HepG2 (cell line): Measurements from ENCODE around the gene CTDSP1. TPM values are rescaled to one million over a fixed set of nuclear protein-coding genes. Genes with fewer than 3 reads are reported as not detected.

Source experiments
- ATRX ChIP-seq: sonication (generic); formaldehyde crosslinking; IDR thresholded peaks from 2 replicates; pipeline ENCODE4 v1.4.0; 2020; ENCODE audit warnings: missing genetic modification reagents, borderline replicate concordance
- GLI4 ChIP-seq: sonication (generic); formaldehyde crosslinking; IDR thresholded peaks from 2 replicates; pipeline ENCODE4 v1.5.1; 2020; ENCODE audit warnings: missing genetic modification reagents, mild to moderate bottlenecking, moderate library complexity, borderline replicate concordance
- HNF1B ChIP-seq: sonication (generic); formaldehyde crosslinking; IDR thresholded peaks from 2 replicates; pipeline ENCODE4 v1.5.1; 2020; ENCODE audit warnings: mild to moderate bottlenecking, moderate library complexity, missing genetic modification reagents
- KLF12 ChIP-seq: sonication (generic); formaldehyde crosslinking; IDR thresholded peaks from 2 replicates; pipeline ENCODE4 v1.4.0; 2020; ENCODE audit warnings: missing genetic modification reagents, borderline replicate concordance
- KLF6 ChIP-seq: IDR thresholded peaks from 2 replicates; pipeline ENCODE4 v1.8.0; 2016; ENCODE audit warnings: missing biosample characterization, missing genetic modification reagents
- MYPOP ChIP-seq: sonication (generic); formaldehyde crosslinking; IDR thresholded peaks from 2 replicates; pipeline ENCODE4 v1.8.1; 2023; ENCODE audit warnings: mild to moderate bottlenecking, moderate library complexity, missing genetic modification reagents
- NR2C2 ChIP-seq: sonication (generic); formaldehyde crosslinking; IDR thresholded peaks from 2 replicates; pipeline ENCODE4 v1.4.0; 2020; ENCODE audit warnings: missing genetic modification reagents, mild to moderate bottlenecking, moderate library complexity, borderline replicate concordance
- PBX3 ChIP-seq: sonication (generic); formaldehyde crosslinking; IDR thresholded peaks from 2 replicates; pipeline ENCODE4 v1.8.1; 2023; ENCODE audit warnings: missing genetic modification reagents, inconsistent platforms, borderline replicate concordance
- RXRB ChIP-seq: IDR thresholded peaks from 2 replicates; pipeline ENCODE4 v1.6.1; 2016; ENCODE audit warnings: borderline replicate concordance, missing genetic modification reagents, missing compliant biosample characterization
- SALL1 ChIP-seq: sonication (generic); formaldehyde crosslinking; IDR thresholded peaks from 2 replicates; pipeline ENCODE4 v1.8.0; 2022; ENCODE audit warnings: mild to moderate bottlenecking, missing genetic modification reagents
- SNAPC4 ChIP-seq: sonication (generic); formaldehyde crosslinking; IDR thresholded peaks from 2 replicates; pipeline ENCODE4 v1.4.0; 2020; ENCODE audit warnings: mild to moderate bottlenecking, missing genetic modification reagents
- SOX5 ChIP-seq: IDR thresholded peaks from 2 replicates; pipeline ENCODE4 v1.6.1; 2016; ENCODE audit warnings: borderline replicate concordance
- ZBTB39 ChIP-seq: sonication (generic); formaldehyde crosslinking; IDR thresholded peaks from 2 replicates; pipeline ENCODE4 v1.5.0; 2020; ENCODE audit warnings: missing genetic modification reagents
- ZNF598 ChIP-seq: sonication (generic); formaldehyde crosslinking; IDR thresholded peaks from 2 replicates; pipeline ENCODE4 v1.5.1; 2020; ENCODE audit warnings: mild to moderate bottlenecking, missing genetic modification reagents, borderline replicate concordance
- ZNF891 ChIP-seq: sonication (generic); formaldehyde crosslinking; IDR thresholded peaks from 2 replicates; pipeline ENCODE4 v1.5.0; 2020; ENCODE audit warnings: mild to moderate bottlenecking, missing genetic modification reagents
- polyA plus RNA-seq, 8 experiments: library from polyadenylated mRNA; depleted of rRNA in 3 of 8; stranded (reverse) in 7 of 8; unstranded in 1 of 8; fragments of >200 nt; fragmentation: Illumina TruSeq in 4 of 8; extraction: Trizol in 4 of 8; gene quantifications; 2 replicates each; pipeline versions ENCODE4 v1.2.1 to v1.2.3, GENCODE V29; 2011 to 2016; ENCODE audit warnings: low read depth in 4 of 8, missing spikeins in 1 of 8, mixed read lengths in 1 of 8; ENCODE audit not compliant: insufficient read depth in 1 of 8
- total RNA-seq, 5 experiments: library from RNA; depleted of rRNA; stranded (reverse); fragments of >200 nt; fragmentation: Illumina TruSeq; extraction: Trizol; gene quantifications; 2 replicates each; pipeline ENCODE4 v1.2.3, GENCODE V29; 2016; ENCODE audit warnings: low read depth in 1 of 5

Gene CTDSP1
- total and polyA plus RNA-seq, 2 of the 13 experiments (the other 11 are each of a cell fraction or from before 2014, with no cell fraction given): 91.0 to 268 TPM

- TF ChIP-seq ZBTB39 (CRISPR knock-in tag) (no peak), GLI4 (CRISPR knock-in tag) (0 out of 2 replicates have a peak, but pooled peaks have one; percentile 80), ZNF598 (CRISPR knock-in tag) (peak; percentile 32; the same call in 1 of the 2 replicates), SOX5 (CRISPR knock-in tag) (no peak), ATRX (CRISPR knock-in tag) (no peak), HNF1B (CRISPR knock-in tag) (peak; percentile 54), MYPOP (0 out of 2 replicates have a peak, but pooled peaks have one; percentile 34), PBX3 (CRISPR knock-in tag) (no peak), ZNF891 (peak; percentile 68; the same call in 1 of the 2 replicates), KLF6 (no peak), SNAPC4 (CRISPR knock-in tag) (no peak), SALL1 (CRISPR knock-in tag) (0 out of 2 replicates have a peak, but pooled peaks have one; percentile 3), NR2C2 (CRISPR knock-in tag) (no peak), KLF12 (CRISPR knock-in tag) (no peak), RXRB (CRISPR knock-in tag) (no peak)
Observed at GRCh38 chr2:218386505-218387368, 12.9 kb upstream of the CTDSP1 start (continued).
